Caco-2 (cell line): Measurements from ENCODE around the gene RAB3IL1. TPM values are rescaled to one million over a fixed set of nuclear protein-coding genes. Genes with fewer than 3 reads are reported as not detected.

Experiments used
- BruUV-seq: library from RNA; stranded (reverse); fragments of 400-500 nt; replicated peaks from 2 replicates; lab custom pipeline; 2021; lab: Mats Ljungman, UMichigan
- CTCF ChIA-PET: fragments of 300-600 bp; sonication (Branson Sonifier 250); formaldehyde crosslinking; loops from one replicate; lab custom pipeline; 2022; ENCODE audit warnings: antibody characterized with exemption; lab: Charles Lee
- POLR2A ChIA-PET: fragments of 300-600 bp; sonication (Branson Sonifier 250); formaldehyde crosslinking; loops from one replicate; lab custom pipeline; 2022; ENCODE audit warnings: antibody characterized with exemption; lab: Charles Lee
- DNase-seq, 2 experiments: peaks; one replicate each; pipeline versions ENCODE4 v3.0.0 to v3.0.0-alpha.2; 2020 to 2022
- H3K27me3 ChIP-seq: replicated peaks from 2 replicates; pipeline ENCODE4 v1.6.0; 2011; ENCODE audit warnings: low read length; ENCODE audit not compliant: control insufficient read depth, insufficient read depth
- H3K36me3 ChIP-seq: 2 replicates; pipeline ENCODE4 v1.5.1; 2011; ENCODE audit warnings: low read length; ENCODE audit not compliant: control insufficient read depth, insufficient read depth
- H3K4me1 ChIP-seq: fragments of 250-450 bp; sonication (Bioruptor Pico); 2 replicates; pipeline ENCODE4 v1.5.1; 2020; ENCODE audit warnings: mild to moderate bottlenecking
- H3K4me3 ChIP-seq: 2 replicates; pipeline ENCODE4 v1.5.1; 2011; ENCODE audit warnings: low read depth, mild to moderate bottlenecking, control low read depth, low read length
- H3K9me3 ChIP-seq: fragments of 250-450 bp; sonication (Bioruptor Pico); 2 replicates; pipeline ENCODE4 v1.5.1; 2020; ENCODE audit warnings: mild to moderate bottlenecking, moderate library complexity
- H3K27ac Mint-ChIP-seq: one replicate; pipeline ENCODE4 v1.8.0; 2022; ENCODE audit warnings: mixed read lengths; ENCODE audit not compliant: unreplicated experiment
- H3K27me3 Mint-ChIP-seq: one replicate; pipeline ENCODE4 v1.8.0; 2022; ENCODE audit warnings: mixed read lengths; ENCODE audit not compliant: insufficient read depth, unreplicated experiment
- H3K36me3 Mint-ChIP-seq: one replicate; pipeline ENCODE4 v1.8.0; 2022; ENCODE audit warnings: mild to moderate bottlenecking, mixed read lengths; ENCODE audit not compliant: insufficient read depth, unreplicated experiment
- H3K4me1 Mint-ChIP-seq: one replicate; pipeline ENCODE4 v1.8.0; 2022; ENCODE audit warnings: low read depth, mixed read lengths; ENCODE audit not compliant: unreplicated experiment
- H3K4me3 Mint-ChIP-seq: one replicate; pipeline ENCODE4 v1.8.0; 2022; ENCODE audit warnings: mild to moderate bottlenecking, moderate library complexity, mixed read lengths; ENCODE audit not compliant: unreplicated experiment
- H3K9me3 Mint-ChIP-seq: one replicate; pipeline ENCODE4 v1.8.0; 2022; ENCODE audit warnings: mixed read lengths; ENCODE audit not compliant: unreplicated experiment
- CTCF ChIP-seq, 2 experiments: fragments of 200-600 bp in 1 of 2; IDR thresholded peaks; 1 replicate in 1 of 2; 2 replicates in 1 of 2; pipeline versions ENCODE4 v1.5.1 to v1.8.0; 2011 to 2022; ENCODE audit warnings: antibody characterized with exemption in 1 of 2, control low read depth in 1 of 2, inconsistent platforms in 1 of 2, low read depth in 1 of 2, low read length in 1 of 2, mild to moderate bottlenecking in 1 of 2, moderate library complexity in 1 of 2; ENCODE audit not compliant: insufficient read depth in 1 of 2, severe bottlenecking in 1 of 2, unreplicated experiment in 1 of 2
- intact Hi-C: fragments of 100-400 bp; cut with micrococcal nuclease; formaldehyde crosslinking; loops from one replicate; pipeline ENCODE4 v1.10.0; 2022; ENCODE audit not compliant: unreplicated experiment
- total RNA-seq: library from RNA; stranded (reverse); gene quantifications from 2 replicates; pipeline ENCODE4 v1.2.3, GENCODE V29; 2022

Gene RAB3IL1
- total RNA-seq, 1 experiment from 2014 or later: 10.6 TPM

- H3K9me3 ChIP-seq: no peaks in the 10 kb centered on the region
- ChIA-PET CTCF (interaction anchor here (0.6 to 0.9 kb wide), 4 partner anchors 28 to 163 kb away, joined by 3 read pairs; no protein-coding TSS in a partner anchor), POLR2A (interaction anchor here (3.2 kb wide), 1 partner anchor 16 kb away, joined by 36 read pairs; the partner anchor contains the start of gene FTH1)
- H3K27ac Mint-ChIP-seq: peak overlapping the region; percentile 79
- H3K4me3 ChIP-seq: no peak overlapping the region
- H3K4me3 Mint-ChIP-seq: no peak overlapping the region
- H3K27me3 ChIP-seq: no peaks in the 10 kb centered on the region
- no TSS peak for BruUV-seq
- H3K36me3 Mint-ChIP-seq: peaks cover 13% of the 10 kb centered on the region
- TF ChIP-seq CTCF (IDR thresholded peaks at IDR 0.05; ENCODE audit: insufficient read depth in 1 of 2, low read depth in 1 of 2, low read length in 1 of 2, severe bottlenecking in 1 of 2, unreplicated experiment in 1 of 2): no peak
- H3K9me3 Mint-ChIP-seq: no peaks in the 10 kb centered on the region
- H3K27me3 Mint-ChIP-seq: no peaks in the 10 kb centered on the region
- H3K36me3 ChIP-seq: no peaks in the 10 kb centered on the region
- intact Hi-C loops: no loop called here
- H3K4me1 Mint-ChIP-seq: no peaks in the 10 kb centered on the region
- H3K4me1 ChIP-seq: peaks cover 12% of the 10 kb centered on the region
- no peak for DNase-seq
These were observed 34.2 kb upstream of the RAB3IL1 start for GRCh38 chr11:61951484-61952135.

DNA sequence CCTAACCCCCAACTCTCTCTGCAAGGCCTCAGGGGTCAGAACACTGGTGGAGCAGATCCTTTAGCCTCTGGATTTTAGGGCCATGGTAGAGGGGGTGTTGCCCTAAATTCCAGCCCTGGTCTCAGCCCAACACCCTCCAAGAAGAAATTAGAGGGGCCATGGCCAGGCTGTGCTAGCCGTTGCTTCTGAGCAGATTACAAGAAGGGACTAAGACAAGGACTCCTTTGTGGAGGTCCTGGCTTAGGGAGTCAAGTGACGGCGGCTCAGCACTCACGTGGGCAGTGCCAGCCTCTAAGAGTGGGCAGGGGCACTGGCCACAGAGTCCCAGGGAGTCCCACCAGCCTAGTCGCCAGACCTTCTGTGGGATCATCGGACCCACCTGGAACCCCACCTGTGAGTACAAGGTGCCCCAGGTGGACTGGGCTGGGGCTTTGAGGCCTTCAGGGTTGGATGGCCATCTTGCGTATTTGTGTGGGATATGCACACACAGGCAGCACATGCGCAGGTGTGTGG lies 32.7 kb upstream of the RAB3IL1 start, which contains the start of gene BEST1:
Gene BEST1, plus strand, starts transcription at position 317 of the 513 bp plus-strand sequence. CDS start 1,456 bp downstream, outside the sequence.
- Histone ChIP-seq H3K27me3 (no peaks in the 10 kb centered on the region), H3K36me3 (no peaks in the 10 kb centered on the region), H3K9me3 (no peaks in the 10 kb centered on the region), H3K4me1 (peaks cover 12% of the 10 kb centered on the region), H3K4me3 (no peak within 1 kb of the TSS)
- Mint-ChIP-seq H3K36me3 (peaks cover 13% of the 10 kb centered on the region), H3K27me3 (no peaks in the 10 kb centered on the region), H3K4me1 (no peaks in the 10 kb centered on the region), H3K4me3 (peak within 1 kb of the TSS; percentile 1), H3K27ac (peak within 1 kb of the TSS; percentile 95), H3K9me3 (no peaks in the 10 kb centered on the region)
- DNase-seq: no peak
- intact Hi-C loops: no loop called here
- ChIA-PET CTCF (interaction anchor here (0.7 to 7.6 kb wide), 17 partner anchors 9 to 1938 kb away, joined by 3 to 274 read pairs (median 6); no protein-coding TSS in a partner anchor), POLR2A (interaction anchor here (1.0 to 3.2 kb wide), 10 partner anchors 18 to 197 kb away, joined by 3 to 36 read pairs (median 7); partner anchors contain the start of gene FTH1)
- TSS peak; percentile 91 for BruUV-seq
- no peak for TF ChIP-seq CTCF (IDR thresholded peaks at IDR 0.05; ENCODE audit: insufficient read depth in 1 of 2, low read depth in 1 of 2, low read length in 1 of 2, severe bottlenecking in 1 of 2, unreplicated experiment in 1 of 2)
